Kidney (tissue), 14 donors: Measurements from ENCODE around the gene VTI1A. TPM values are rescaled to one million over a fixed set of nuclear protein-coding genes. Genes with fewer than 3 reads are reported as not detected.

Experiments
- DNase-seq, 5 donors: peaks; one replicate each; pipeline ENCODE4 v3.0.0-alpha.2; 2013 to 2020
- FAIRE-seq: peaks from 2 replicates; lab custom pipeline; 2012; peaks lifted over from hg19 to GRCh38; lab: Jason Lieb, UNC
- H3K27ac ChIP-seq, 2 donors: one replicate each; pipeline ENCODE4 v1.7.0; 2013; ENCODE audit warnings: low read depth in 2 of 2, low read length in 2 of 2, inconsistent platforms in 1 of 2
- H3K27me3 ChIP-seq: one replicate; pipeline ENCODE4 v1.7.1; 2013; ENCODE audit warnings: low read length, inconsistent platforms; ENCODE audit not compliant: control insufficient read depth, insufficient read depth
- H3K36me3 ChIP-seq, 3 donors: one replicate each; pipeline versions ENCODE4 v1.7.0 to v1.7.1; 2013; ENCODE audit warnings: low read length in 3 of 3, control low read depth in 1 of 3, inconsistent platforms in 1 of 3; ENCODE audit not compliant: insufficient read depth in 3 of 3, control insufficient read depth in 2 of 3
- H3K4me1 ChIP-seq, 3 donors: one replicate each; pipeline versions ENCODE4 v1.7.0 to v1.7.1; 2013; ENCODE audit warnings: low read length in 3 of 3, inconsistent platforms in 1 of 3, low read depth in 1 of 3; ENCODE audit not compliant: control insufficient read depth in 2 of 3, insufficient read depth in 2 of 3
- H3K4me3 ChIP-seq, 3 donors: one replicate each; pipeline versions ENCODE4 v1.7.0 to v1.8.1; 2013; ENCODE audit warnings: low read length in 3 of 3, control low read depth in 1 of 3, inconsistent platforms in 1 of 3
- H3K9ac ChIP-seq, 3 donors: one replicate each; pipeline versions ENCODE4 v1.7.0 to v1.7.1; 2013; ENCODE audit warnings: low read length in 3 of 3, control low read depth in 1 of 3, inconsistent platforms in 1 of 3
- H3K9me3 ChIP-seq, 3 donors: one replicate each; pipeline versions ENCODE4 v1.7.0 to v1.7.1; 2013; ENCODE audit warnings: low read length in 3 of 3, control low read depth in 1 of 3, inconsistent platforms in 1 of 3; ENCODE audit not compliant: control insufficient read depth in 2 of 3, insufficient read depth in 1 of 3
- intact Hi-C: fragments of 100-400 bp; cut with DNase I; formaldehyde crosslinking; loops from one replicate; pipeline ENCODE4 v1.11.1; 2022
- polyA plus RNA-seq: library from polyadenylated mRNA; stranded (reverse); fragments of 350-450 nt; fragmentation: Illumina TruSeq; extraction: RNeasy Lipid Tissue Mini Kit (QIAGEN cat#74804); gene quantifications from one replicate; pipeline ENCODE4 v1.2.3, GENCODE V29; 2014; ENCODE audit warnings: low read depth, low replicate concordance; ENCODE audit not compliant: insufficient read depth
- total RNA-seq: library from RNA; stranded (reverse); fragmentation: NEBNext Ultra II Directional; extraction: Animal tissue kit (Norgen Biotek cat#: 25700); gene quantifications from one replicate; pipeline ENCODE4 v1.2.1, GENCODE V29; 2021
- TF ChIP-seq, protein P1 (sequence below): IDR thresholded peaks from 3 replicates; pipeline ENCODE4 v1.5.1; 2012; ENCODE audit warnings: mild to moderate bottlenecking, moderate library complexity, borderline replicate concordance; ENCODE audit not compliant: insufficient read depth; ENCODE audit errors: extremely low read depth
- donor health status: control.
- donor health status: control.
- donor health status: control.
- donor health status: control.
- donor health status: control.
- donor health status: DM: yes; HTN: yes; CAD: no.
- donor health status: Normal renal cell carcinoma (clear cell type).

Gene VTI1A
- total and polyA plus RNA-seq, 2 donors from 2014 or later, result 9.2 to 41.8 TPM

DNA sequence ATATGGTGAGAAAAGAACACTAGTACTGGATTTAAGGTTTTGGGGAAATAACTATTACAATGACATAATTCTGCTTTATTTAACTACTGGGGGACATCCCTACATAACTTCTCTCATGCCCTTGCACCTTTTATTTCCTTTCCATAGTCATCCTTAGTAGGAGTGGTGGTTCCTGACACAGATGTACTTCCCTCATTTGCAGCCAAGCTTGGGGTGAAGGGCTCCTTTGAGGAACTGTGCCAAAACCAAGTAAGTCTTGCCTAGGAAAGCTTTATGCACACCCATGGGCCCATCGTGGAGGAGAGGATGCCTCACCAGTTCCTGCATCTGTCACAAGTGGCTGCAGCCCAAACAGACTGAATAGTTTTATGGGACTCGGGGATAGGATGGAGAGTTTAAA is 20.9 kb upstream of the VTI1A start:
- no peak overlapping the region for H3K27ac ChIP-seq
- no peak overlapping the region for H3K4me3 ChIP-seq
- FAIRE-seq (no peak), DNase-seq (no peak)
- no peaks in the 10 kb centered on the region for H3K4me1 ChIP-seq
- H3K9me3 ChIP-seq, result no peaks in the 10 kb centered on the region
- TF ChIP-seq, protein P1, sequence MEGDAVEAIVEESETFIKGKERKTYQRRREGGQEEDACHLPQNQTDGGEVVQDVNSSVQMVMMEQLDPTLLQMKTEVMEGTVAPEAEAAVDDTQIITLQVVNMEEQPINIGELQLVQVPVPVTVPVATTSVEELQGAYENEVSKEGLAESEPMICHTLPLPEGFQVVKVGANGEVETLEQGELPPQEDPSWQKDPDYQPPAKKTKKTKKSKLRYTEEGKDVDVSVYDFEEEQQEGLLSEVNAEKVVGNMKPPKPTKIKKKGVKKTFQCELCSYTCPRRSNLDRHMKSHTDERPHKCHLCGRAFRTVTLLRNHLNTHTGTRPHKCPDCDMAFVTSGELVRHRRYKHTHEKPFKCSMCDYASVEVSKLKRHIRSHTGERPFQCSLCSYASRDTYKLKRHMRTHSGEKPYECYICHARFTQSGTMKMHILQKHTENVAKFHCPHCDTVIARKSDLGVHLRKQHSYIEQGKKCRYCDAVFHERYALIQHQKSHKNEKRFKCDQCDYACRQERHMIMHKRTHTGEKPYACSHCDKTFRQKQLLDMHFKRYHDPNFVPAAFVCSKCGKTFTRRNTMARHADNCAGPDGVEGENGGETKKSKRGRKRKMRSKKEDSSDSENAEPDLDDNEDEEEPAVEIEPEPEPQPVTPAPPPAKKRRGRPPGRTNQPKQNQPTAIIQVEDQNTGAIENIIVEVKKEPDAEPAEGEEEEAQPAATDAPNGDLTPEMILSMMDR, result no peak
- no peak overlapping the region for H3K9ac ChIP-seq
- intact Hi-C loops, result no loop called here
- peaks cover 0 to 16% (median 14%) of the 10 kb centered on the region in 3 donors for H3K36me3 ChIP-seq
- no peaks in the 10 kb centered on the region for H3K27me3 ChIP-seq

DNA sequence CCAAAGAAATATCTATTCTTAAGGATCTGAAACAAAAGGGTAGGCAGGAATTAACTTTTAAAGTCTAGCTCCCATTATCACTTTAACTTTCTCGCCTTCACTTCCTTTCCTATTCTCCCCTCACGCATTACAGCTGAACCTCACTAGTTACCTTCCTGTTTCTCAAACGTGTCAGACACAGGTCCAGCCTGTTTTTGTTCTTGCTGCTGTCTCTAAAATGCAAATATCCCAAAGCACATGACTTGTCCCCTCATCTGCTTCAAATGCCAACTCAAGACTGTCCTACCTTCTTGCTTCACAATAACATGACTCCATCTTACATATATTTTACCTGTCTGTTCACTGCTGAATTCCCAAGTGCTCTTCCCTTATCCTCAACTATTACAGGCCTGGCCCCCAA is 17.9 kb upstream of the VTI1A start:
- Histone ChIP-seq H3K27me3 (no peaks in the 10 kb centered on the region), H3K27ac (no peak overlapping the region), H3K4me3 (no peak overlapping the region), H3K4me1 (no peaks in the 10 kb centered on the region), H3K9me3 (no peaks in the 10 kb centered on the region), H3K9ac (no peak overlapping the region), H3K36me3 (peaks cover 4 to 26% (median 25%) of the 10 kb centered on the region in 3 donors)
- TF ChIP-seq, protein P1, result no peak
- intact Hi-C loops, result no loop called here
- FAIRE-seq (no peak), DNase-seq (no peak)

DNA sequence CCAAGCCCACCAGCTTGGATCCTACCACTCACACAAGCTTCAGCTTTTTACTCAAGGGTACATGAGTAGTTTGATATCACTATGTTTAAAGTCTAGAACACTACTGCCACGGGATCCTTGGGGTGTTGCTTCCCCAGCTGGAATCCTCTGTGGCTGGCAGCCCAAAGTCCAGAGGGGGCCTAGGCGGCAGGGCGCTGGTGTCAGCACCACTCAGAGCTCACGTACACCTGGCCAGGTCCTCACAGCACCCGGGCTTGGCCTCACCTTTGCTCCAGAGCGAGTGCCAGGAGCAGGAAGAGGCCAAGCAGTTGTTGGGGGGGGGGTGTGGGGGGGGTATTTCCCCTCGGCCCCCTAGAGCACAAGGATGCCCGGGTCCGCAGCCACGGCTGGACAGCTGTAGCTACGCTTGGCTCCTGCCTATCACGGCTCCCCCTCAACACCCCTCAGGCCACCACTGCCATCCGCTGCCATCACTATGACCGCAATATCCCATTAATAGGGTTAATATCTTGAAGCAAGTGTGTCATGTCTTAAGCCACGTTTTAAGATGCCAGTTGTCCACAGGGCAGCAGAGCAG is 17.3 kb upstream of the VTI1A start:
- intact Hi-C loops, result no loop called here
- Histone ChIP-seq H3K9ac (no peak overlapping the region), H3K27ac (no peak overlapping the region), H3K4me3 (no peak overlapping the region), H3K27me3 (no peaks in the 10 kb centered on the region), H3K9me3 (no peaks in the 10 kb centered on the region), H3K4me1 (no peaks in the 10 kb centered on the region), H3K36me3 (peaks cover 4 to 26% (median 25%) of the 10 kb centered on the region in 3 donors)
- DNase-seq (peak in 1 of 5 donors; percentile 59), FAIRE-seq (no peak)
- TF ChIP-seq, protein P1, result no peak

DNA sequence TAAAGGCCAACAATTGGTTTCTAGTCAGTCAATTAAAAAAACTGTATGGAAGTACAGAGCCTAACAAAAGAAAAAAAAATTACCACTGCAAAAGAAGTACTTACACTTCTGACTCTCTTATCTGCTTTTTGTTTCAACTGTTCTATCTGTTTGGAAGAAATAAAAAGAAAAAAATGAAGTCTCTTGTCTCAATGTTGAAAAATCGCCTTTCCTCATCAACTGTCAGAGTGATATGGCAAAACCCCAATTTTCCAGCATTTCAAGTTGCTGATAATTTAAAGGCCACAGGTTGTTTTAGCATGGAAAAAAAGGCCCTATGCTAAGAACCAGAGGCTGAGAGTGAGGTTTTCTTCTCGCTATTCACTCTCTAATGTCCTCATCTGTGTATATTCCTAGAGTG is 13.9 kb upstream of the VTI1A start:
- Histone ChIP-seq H3K9ac (no peak overlapping the region), H3K27ac (no peak overlapping the region), H3K4me1 (no peaks in the 10 kb centered on the region), H3K4me3 (no peak overlapping the region), H3K9me3 (no peaks in the 10 kb centered on the region), H3K36me3 (peaks cover 4 to 27% (median 25%) of the 10 kb centered on the region in 3 donors), H3K27me3 (no peaks in the 10 kb centered on the region)
- FAIRE-seq (no peak), DNase-seq (no peak)
- intact Hi-C loops, result no loop called here
- TF ChIP-seq, protein P1, result no peak
